GM23338 (cell line): ENCODE results near the gene POC1B. TPM values are rescaled to one million over a fixed set of nuclear protein-coding genes. Genes with fewer than 3 reads are reported as not detected.

Source experiments
- ATAC-seq: fragments of 200-7000 bp; cut with Tn5 transposase; 3 replicates; pipeline ENCODE4 v1.9.1; 2020
- DNase-seq: peaks from one replicate; pipeline ENCODE4 v3.0.0-alpha.2; 2015; ENCODE audit warnings: low spot score
- H2AFZ ChIP-seq: fragments of 200-600 bp; sonication (generic); 2 replicates; pipeline ENCODE4 v1.8.0; 2016; ENCODE audit warnings: antibody characterized with exemption, mild to moderate bottlenecking, moderate library complexity
- H3F3A ChIP-seq: fragments of 200-600 bp; sonication (generic); replicated peaks from 2 replicates; pipeline ENCODE4 v1.8.0; 2017; ENCODE audit warnings: antibody characterized with exemption, mixed run types, low read depth
- H3K27ac ChIP-seq: fragments of 200-600 bp; sonication (generic); 2 replicates; pipeline ENCODE4 v1.6.1; 2016; ENCODE audit warnings: low read depth
- H3K27me3 ChIP-seq: fragments of 200-600 bp; sonication (generic); 2 replicates; pipeline ENCODE4 v1.8.0; 2016; ENCODE audit warnings: mild to moderate bottlenecking, mixed run types, moderate library complexity; ENCODE audit not compliant: insufficient read depth
- H3K36me3 ChIP-seq: fragments of 200-600 bp; sonication (generic); 2 replicates; pipeline ENCODE4 v1.8.0; 2016; ENCODE audit warnings: mild to moderate bottlenecking; ENCODE audit not compliant: insufficient read depth
- H3K4me1 ChIP-seq: fragments of 200-600 bp; sonication (generic); 2 replicates; pipeline ENCODE4 v1.8.0; 2016; ENCODE audit warnings: mild to moderate bottlenecking, moderate library complexity; ENCODE audit not compliant: insufficient read depth
- H3K4me2 ChIP-seq: fragments of 200-600 bp; sonication (generic); 2 replicates; pipeline ENCODE4 v1.7.1; 2017; ENCODE audit warnings: mixed run types
- H3K4me3 ChIP-seq: fragments of 200-600 bp; sonication (generic); 2 replicates; pipeline ENCODE4 v1.6.1; 2016; ENCODE audit warnings: mixed run types
- H3K79me2 ChIP-seq: fragments of 200-600 bp; sonication (generic); replicated peaks from 2 replicates; pipeline ENCODE4 v1.8.0; 2017; ENCODE audit warnings: mild to moderate bottlenecking; ENCODE audit not compliant: insufficient read depth
- H3K9me2 ChIP-seq: fragments of 200-600 bp; sonication (generic); 2 replicates; pipeline ENCODE4 v1.8.0; 2017; ENCODE audit not compliant: insufficient read depth
- H4K20me1 ChIP-seq: fragments of 200-600 bp; sonication (generic); replicated peaks from 2 replicates; pipeline ENCODE4 v1.8.0; 2017; ENCODE audit warnings: mild to moderate bottlenecking; ENCODE audit not compliant: insufficient read depth
- H3K27ac Mint-ChIP-seq: 2 replicates; pipeline ENCODE4 v1.8.0; 2020; ENCODE audit warnings: inconsistent platforms, mild to moderate bottlenecking, moderate library complexity, mixed read lengths
- H3K27me3 Mint-ChIP-seq: 3 replicates; pipeline ENCODE4 v1.8.0; 2022; ENCODE audit warnings: low read depth, mild to moderate bottlenecking, moderate library complexity, mixed read lengths, inconsistent platforms; ENCODE audit not compliant: insufficient read depth, poor library complexity
- H3K36me3 Mint-ChIP-seq: 3 replicates; pipeline ENCODE4 v1.8.0; 2021; ENCODE audit warnings: low read depth, mild to moderate bottlenecking, inconsistent platforms, moderate library complexity, mixed read lengths
- H3K4me1 Mint-ChIP-seq: 3 replicates; pipeline ENCODE4 v1.8.0; 2020; ENCODE audit warnings: mild to moderate bottlenecking, inconsistent platforms, mixed read lengths
- H3K4me3 Mint-ChIP-seq: 3 replicates; pipeline ENCODE4 v1.8.0; 2021; ENCODE audit warnings: moderate library complexity, mild to moderate bottlenecking, inconsistent platforms, mixed read lengths
- H3K9me3 Mint-ChIP-seq: 3 replicates; pipeline ENCODE4 v1.8.0; 2020; ENCODE audit warnings: moderate library complexity, mild to moderate bottlenecking, inconsistent platforms, mixed read lengths
- CREB1 ChIP-seq: fragments of 250-450 bp; sonication (Bioruptor Pico); IDR thresholded peaks from 2 replicates; pipeline ENCODE4 v1.5.0; 2020; ENCODE audit warnings: low read depth, mild to moderate bottlenecking, moderate library complexity
- EZH2phosphoT487 ChIP-seq: fragments of 200-600 bp; sonication (generic); IDR thresholded peaks from one replicate; pipeline ENCODE4 v1.8.1; 2018; ENCODE audit warnings: antibody characterized with exemption; ENCODE audit not compliant: unreplicated experiment
- JUNB ChIP-seq: IDR thresholded peaks from one replicate; pipeline ENCODE4 v1.6.1; 2016; ENCODE audit warnings: antibody characterized with exemption; ENCODE audit not compliant: unreplicated experiment
- POLR2AphosphoS5 ChIP-seq: IDR thresholded peaks from 2 replicates; pipeline ENCODE4 v1.6.1; 2016; ENCODE audit warnings: antibody characterized with exemption, low read depth
- ZNF114 ChIP-seq: fragments of 250-450 bp; sonication (Bioruptor Pico); IDR thresholded peaks from 2 replicates; pipeline ENCODE4 v1.5.0; 2020; ENCODE audit warnings: mild to moderate bottlenecking, moderate library complexity
- ZNF331 ChIP-seq: fragments of 250-450 bp; sonication (Bioruptor Pico); IDR thresholded peaks from 2 replicates; pipeline ENCODE4 v1.5.0; 2020; ENCODE audit warnings: low read depth, mild to moderate bottlenecking, moderate library complexity
- polyA plus RNA-seq: library from polyadenylated mRNA; unstranded; fragments of >200 nt; fragmentation: Nextera tagmentation; extraction: Ambion mirVana; gene quantifications from 2 replicates; pipeline ENCODE4 v1.2.1, GENCODE V29; 2016
- total RNA-seq: library from RNA; depleted of rRNA; stranded (reverse); fragments of >200 nt; shearing (Covaris generic); gene quantifications from 2 replicates; pipeline ENCODE4 v1.2.3, GENCODE V29; 2014
- TF ChIP-seq, protein P1 (sequence below): IDR thresholded peaks from one replicate; pipeline ENCODE4 v1.6.1; 2018; ENCODE audit warnings: antibody characterized with exemption; ENCODE audit not compliant: unreplicated experiment

POC1B gene
- total and polyA plus RNA-seq, 2 experiments from 2014 or later = 11.8 to 17.5 TPM

DNA sequence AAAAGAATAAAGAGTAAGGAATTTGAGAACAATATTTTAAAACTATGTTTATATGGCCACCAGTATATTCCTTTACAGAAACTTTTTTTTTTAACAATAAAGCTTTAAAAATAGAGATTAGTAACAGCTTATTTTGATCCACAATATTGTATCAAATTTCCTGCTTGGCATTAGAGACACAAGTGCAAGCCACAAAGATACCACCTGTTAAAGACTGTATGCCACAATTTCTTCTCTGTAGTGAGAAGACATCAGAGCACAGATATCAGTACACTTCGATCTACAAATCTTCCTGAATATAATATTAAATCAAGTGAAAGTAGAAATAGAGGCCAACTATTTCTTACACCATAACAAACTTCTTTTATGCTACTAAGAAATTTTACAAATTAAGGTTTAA is 69.3 kb downstream of the POC1B start:
- Mint-ChIP-seq H3K36me3 (no peaks in the 10 kb centered on the region), H3K27ac (no peak overlapping the region), H3K4me3 (no peak overlapping the region), H3K9me3 (no peaks in the 10 kb centered on the region), H3K27me3 (no peaks in the 10 kb centered on the region), H3K4me1 (peaks cover 54% of the 10 kb centered on the region)
- Histone ChIP-seq H3K4me3 (no peak overlapping the region), H3K4me1 (peaks cover 30% of the 10 kb centered on the region; the same call in 1 of the 2 replicates), H2AFZ (no peak overlapping the region), H3K9me2 (no peaks in the 10 kb centered on the region), H3K79me2 (no peaks in the 10 kb centered on the region), H3F3A (no peaks in the 10 kb centered on the region), H3K36me3 (no peaks in the 10 kb centered on the region), H4K20me1 (no peaks in the 10 kb centered on the region), H3K4me2 (no peak overlapping the region), H3K27me3 (no peaks in the 10 kb centered on the region), H3K27ac (no peak overlapping the region)
- DNase-seq (no peak), ATAC-seq (no peak)
- TF ChIP-seq POLR2AphosphoS5 (no peak), JUNB (no peak), ZNF331 (CRISPR knock-in tag) (no peak), ZNF114 (CRISPR knock-in tag) (no peak)
- TF ChIP-seq, protein P1, sequence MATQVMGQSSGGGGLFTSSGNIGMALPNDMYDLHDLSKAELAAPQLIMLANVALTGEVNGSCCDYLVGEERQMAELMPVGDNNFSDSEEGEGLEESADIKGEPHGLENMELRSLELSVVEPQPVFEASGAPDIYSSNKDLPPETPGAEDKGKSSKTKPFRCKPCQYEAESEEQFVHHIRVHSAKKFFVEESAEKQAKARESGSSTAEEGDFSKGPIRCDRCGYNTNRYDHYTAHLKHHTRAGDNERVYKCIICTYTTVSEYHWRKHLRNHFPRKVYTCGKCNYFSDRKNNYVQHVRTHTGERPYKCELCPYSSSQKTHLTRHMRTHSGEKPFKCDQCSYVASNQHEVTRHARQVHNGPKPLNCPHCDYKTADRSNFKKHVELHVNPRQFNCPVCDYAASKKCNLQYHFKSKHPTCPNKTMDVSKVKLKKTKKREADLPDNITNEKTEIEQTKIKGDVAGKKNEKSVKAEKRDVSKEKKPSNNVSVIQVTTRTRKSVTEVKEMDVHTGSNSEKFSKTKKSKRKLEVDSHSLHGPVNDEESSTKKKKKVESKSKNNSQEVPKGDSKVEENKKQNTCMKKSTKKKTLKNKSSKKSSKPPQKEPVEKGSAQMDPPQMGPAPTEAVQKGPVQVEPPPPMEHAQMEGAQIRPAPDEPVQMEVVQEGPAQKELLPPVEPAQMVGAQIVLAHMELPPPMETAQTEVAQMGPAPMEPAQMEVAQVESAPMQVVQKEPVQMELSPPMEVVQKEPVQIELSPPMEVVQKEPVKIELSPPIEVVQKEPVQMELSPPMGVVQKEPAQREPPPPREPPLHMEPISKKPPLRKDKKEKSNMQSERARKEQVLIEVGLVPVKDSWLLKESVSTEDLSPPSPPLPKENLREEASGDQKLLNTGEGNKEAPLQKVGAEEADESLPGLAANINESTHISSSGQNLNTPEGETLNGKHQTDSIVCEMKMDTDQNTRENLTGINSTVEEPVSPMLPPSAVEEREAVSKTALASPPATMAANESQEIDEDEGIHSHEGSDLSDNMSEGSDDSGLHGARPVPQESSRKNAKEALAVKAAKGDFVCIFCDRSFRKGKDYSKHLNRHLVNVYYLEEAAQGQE = no peak

DNA sequence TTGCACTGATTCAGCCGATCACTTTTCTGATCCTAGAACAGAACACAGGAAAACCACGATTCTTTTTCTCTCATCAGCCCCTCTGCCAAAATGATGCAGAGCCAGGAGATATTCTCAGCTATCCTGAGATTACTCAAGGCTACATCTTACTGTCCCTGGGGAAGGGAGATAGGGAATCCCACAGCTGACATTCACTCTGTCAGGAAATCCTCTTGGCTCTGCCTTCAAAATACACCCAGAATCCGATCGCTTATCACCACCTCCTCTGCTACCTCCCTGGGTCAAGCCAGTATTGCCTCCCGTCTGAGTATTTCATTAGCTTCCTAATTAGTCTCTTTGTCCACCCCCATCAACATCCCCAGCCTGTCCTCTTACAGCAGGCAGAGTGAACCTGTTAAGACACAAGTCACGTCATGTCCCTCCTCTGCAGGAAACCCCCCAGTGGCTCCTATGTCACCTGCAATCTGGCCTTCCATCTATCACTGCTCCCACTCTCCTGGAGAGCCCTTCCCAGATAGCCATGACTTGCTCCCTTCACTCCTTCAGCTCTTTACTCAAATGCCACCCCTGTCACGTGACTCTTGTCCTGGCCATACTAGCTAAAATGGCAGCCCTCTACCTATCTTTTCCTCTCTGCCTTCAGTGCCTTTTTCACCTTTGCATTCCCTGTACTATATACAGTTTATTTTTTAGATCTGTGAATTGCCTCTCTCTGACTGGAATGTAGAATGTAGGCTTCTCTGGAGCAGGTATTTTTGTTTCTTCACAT is 71.6 kb downstream of the POC1B start:
- Mint-ChIP-seq H3K36me3 (no peaks in the 10 kb centered on the region), H3K4me3 (peak overlapping the region; percentile 8; the same call in 2 of the 3 replicates), H3K4me1 (peaks cover 54% of the 10 kb centered on the region), H3K9me3 (no peaks in the 10 kb centered on the region), H3K27me3 (no peaks in the 10 kb centered on the region), H3K27ac (no peak overlapping the region; the same call in 1 of the 2 replicates)
- Histone ChIP-seq H3K4me1 (peaks cover 31% of the 10 kb centered on the region), H3K4me2 (no peak overlapping the region), H3F3A (no peaks in the 10 kb centered on the region), H3K27ac (no peak overlapping the region; the same call in 1 of the 2 replicates), H3K4me3 (no peak overlapping the region), H3K9me2 (no peaks in the 10 kb centered on the region), H3K27me3 (no peaks in the 10 kb centered on the region), H4K20me1 (no peaks in the 10 kb centered on the region), H3K36me3 (no peaks in the 10 kb centered on the region), H3K79me2 (no peaks in the 10 kb centered on the region), H2AFZ (no peak overlapping the region)
- TF ChIP-seq, protein P1 = no peak
- TF ChIP-seq ZNF331 (CRISPR knock-in tag) = no peak
- no peak for TF ChIP-seq EZH2phosphoT487
- TF ChIP-seq ZNF114 (CRISPR knock-in tag) = no peak
- no peak for TF ChIP-seq CREB1 (CRISPR knock-in tag)
- ATAC-seq (peak; percentile 24; the same call in 2 of the 3 replicates), DNase-seq (no peak)
